ENCODE measurements around the gene SURF6.
"Not testable (repeated sequence)": the region's sequence is repeated elsewhere in the genome, so short reads cannot be mapped to it uniquely, and the experiment has no call there.

The SURF6 gene

DNA sequence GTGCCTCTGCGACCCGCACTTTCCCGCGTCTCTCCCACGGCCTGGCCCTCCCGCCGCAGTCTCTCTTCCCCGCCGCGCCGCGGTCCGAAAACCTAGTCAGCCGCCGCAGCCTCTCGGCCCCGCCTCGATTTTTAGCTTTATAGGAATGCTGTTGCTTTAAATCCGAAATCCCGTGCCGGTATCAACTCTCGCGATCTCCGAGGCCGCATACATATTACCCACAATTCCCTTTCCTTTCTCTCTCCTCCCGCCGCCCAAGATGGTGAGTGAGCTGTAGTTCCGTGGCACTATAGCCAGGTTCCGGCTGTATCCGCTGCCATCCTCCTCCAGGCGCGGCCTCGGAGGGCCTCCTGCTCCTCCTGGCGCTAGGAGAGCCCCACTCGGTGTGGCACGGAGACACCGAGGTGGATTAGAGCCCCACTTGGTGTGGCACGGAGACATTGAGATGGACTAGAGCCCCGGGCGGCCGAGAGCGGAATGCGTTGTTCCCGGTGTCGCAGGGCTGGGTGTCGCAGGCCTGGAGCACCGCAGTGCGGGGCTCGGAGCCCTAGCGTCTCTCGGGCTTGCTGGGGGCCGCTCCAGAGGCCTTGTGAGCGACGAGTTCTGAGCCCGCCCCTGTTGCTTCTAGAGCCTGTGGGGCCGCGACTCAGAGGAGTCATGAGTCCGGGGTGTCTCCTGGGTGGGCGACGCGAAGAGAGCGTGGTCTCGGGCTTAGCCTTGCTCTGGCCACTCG lies 12.2 kb upstream of the SURF6 start, which contains the start of the genes MED22 and RPL7A:
TSS of gene MED22 (minus strand) at position 147 of the 733 bp plus-strand sequence. CDS start 1,469 bp downstream, outside the sequence.
TSS of gene RPL7A (plus strand) at position 234 of the 733 bp plus-strand sequence. CDS start at position 260, 26 bp downstream.
- DNase-seq (ENCODE audit: low spot score) = peak; percentile 90

DNA sequence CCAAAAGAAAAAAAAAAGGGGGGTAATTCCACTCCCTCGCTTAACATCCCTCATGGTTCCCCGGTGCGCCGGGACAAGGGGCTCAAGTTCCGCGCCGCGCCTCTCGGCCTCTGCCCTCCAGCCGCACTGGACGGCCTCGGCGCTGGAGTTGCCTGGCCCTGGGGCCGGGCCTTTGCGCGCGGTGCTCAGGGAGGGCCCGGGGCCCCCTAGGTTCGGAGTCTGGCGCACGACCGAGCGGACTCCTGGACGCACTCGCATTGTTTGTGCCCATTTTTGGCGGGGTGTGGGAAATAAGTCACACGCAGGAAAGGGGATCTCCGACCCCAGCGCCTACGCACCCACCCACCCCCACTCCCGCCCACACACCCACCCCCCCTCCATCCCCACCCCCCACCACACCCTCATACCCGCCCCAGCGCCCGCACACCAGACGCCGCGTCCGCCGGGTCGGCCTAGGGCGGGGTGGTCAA lies 11.6 kb upstream of the SURF6 start:
- peak; percentile 74 for DNase-seq (ENCODE audit: low spot score)

- no peak for DNase-seq (ENCODE audit: low spot score)
These were observed 10.2 kb upstream of the SURF6 start for GRCh38 chr9:133346021-133346785.

- no peak for DNase-seq (ENCODE audit: low spot score)
These were observed 9.6 kb upstream of the SURF6 start for GRCh38 chr9:133345596-133345995.

- no peak for DNase-seq (ENCODE audit: low spot score)
These were observed 9.0 kb upstream of the SURF6 start for GRCh38 chr9:133344979-133345378.

DNA sequence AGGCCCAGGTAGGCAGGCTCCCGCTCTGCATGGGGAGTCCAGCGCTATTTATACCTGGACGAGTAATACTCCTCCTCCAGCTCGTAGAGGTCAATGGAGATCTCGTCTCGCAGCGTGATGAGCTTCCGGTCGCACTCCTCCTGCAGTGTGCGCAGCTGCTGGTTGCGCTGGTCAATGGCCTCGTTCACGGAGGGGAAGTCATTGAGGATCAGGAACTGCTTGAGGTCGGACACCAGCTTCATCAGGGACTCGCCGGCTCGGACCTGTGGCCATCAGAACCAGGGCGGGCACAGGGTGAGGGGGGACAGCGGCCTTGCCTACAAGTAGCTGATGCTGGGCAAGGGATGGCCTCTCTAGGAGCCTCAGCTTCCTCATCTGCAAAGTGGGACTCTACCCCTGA lies 8.1 kb upstream of the SURF6 start:
- no peak for DNase-seq (ENCODE audit: low spot score)

DNA sequence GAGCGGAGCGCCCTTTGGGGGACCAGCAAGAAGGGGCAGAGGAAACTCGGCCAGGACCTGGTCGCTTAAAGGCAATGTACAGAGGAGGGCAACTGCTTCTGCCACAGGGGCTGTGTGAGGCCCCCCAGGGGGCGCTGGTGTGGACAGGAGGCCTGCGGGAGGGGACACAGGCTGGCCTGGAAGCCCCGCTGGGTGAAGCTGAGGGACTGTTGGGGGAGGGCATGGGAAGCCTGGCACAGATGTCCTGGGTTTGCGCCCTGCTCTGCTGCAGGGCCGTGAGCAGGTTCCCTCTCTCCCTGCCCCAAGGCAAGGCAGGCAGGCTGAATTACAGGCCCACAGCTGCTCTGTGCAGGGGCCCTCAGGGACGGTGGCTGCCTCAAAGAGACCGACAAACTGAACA lies 6.6 kb upstream of the SURF6 start:
- no peak for DNase-seq (ENCODE audit: low spot score)

GRCh38 chr9:133342069-133342406 lies 6.0 kb upstream of the SURF6 start:
- peak; percentile 67 for DNase-seq (ENCODE audit: low spot score)

DNA sequence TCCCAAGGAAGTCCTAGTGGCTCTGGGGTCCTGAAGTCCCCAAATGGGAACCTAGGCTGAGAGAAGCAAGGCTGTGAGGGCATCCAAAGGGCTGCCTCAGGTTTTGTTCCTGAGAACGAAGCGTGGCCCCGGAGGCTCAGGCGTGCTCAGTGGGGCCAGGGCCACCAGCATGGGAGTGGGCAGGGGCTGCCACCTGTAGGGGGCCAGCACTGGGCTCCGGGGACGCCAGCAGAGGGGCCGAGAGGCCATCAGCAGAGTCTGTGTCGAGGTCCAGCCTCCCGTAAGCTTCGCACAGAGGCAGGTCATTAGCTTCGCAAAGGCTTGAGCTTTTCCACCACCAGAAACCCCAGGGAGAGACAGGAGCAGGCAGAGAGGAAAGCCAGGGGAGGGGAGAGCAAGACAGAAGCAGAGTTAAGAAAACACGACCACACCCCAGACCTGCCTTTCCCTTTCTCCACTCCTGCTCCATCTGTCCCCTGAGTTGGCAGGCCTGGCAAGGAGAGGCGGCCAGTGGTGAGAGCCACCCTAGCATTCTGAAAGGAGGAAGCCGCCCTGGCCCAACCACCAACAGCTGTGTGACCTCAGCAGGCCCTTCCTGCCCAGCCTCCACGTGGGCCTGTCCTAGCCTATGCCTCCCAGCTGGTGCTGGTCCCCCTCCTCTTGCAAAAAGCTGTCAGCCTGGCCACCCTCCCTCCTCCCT lies 5.5 kb upstream of the SURF6 start:
- no peak for DNase-seq (ENCODE audit: low spot score)

DNA sequence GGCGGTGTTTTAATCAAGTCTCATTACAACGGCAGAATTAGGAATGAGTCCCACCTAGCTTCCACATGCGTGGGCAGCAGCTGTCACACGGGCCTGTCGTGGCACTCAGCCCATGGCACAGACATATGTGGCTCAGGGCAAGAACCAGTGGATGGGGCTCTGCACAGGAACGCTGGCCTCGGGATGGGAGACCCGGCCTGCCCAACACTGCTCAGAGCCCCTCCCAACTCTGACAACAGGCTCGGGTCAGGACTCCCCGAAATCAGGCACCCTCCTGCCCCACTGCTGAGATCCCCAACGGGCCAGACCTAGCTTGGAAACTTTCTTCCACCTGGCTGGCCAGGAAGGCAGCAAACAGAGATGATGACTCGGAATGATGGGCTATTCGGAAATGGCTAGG lies 4.9 kb upstream of the SURF6 start:
- no peak for DNase-seq (ENCODE audit: low spot score)

DNA sequence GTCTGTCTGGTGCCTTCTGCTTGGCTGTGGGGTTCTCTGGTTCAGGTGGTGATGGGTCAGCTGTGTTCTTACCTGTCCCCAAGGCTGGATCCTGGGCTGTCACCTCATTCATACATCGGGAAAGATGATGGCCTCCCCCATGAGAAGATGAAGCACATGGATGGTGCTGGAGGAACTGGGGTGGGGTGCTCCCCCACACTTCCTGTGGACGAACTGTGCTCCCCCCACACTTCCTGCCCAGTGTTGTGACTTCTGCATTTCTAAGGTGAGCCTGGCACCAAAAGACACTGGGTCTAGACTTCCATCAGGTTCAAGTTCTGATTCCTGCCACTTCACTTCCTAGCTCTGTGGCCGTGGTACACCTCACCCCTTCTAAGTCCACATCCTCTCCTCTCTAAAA lies 4.3 kb upstream of the SURF6 start:
- DNase-seq (ENCODE audit: low spot score) = no peak

GRCh38 chr9:133339641-133340040 lies 3.7 kb upstream of the SURF6 start:
- no peak for DNase-seq (ENCODE audit: low spot score)

GRCh38 chr9:133334888-133335287 lies 1.1 kb downstream of the SURF6 start:
- DNase-seq (ENCODE audit: low spot score) = not testable (repeated sequence)

DNA sequence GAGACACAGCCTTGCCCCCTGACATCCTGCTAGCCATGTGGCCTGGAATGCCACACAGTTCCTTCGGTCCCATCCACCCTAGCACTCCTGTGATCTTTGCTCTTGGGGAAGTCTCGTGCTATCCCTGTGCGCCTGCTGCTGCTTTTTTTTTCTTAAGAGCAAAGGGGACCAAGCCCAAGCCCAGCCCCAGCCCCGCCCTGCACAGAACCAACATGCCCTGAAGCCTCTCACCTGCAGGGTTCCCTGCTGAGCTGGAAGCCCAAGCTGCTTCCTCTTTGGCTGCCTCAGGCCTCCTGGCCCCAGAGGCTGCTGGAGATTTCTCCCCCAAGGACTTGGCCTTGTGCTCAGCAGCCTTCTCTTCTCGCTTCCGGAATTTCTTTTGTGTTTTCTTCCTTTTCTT lies 1.8 kb downstream of the SURF6 start:
- DNase-seq (ENCODE audit: low spot score) = no peak

DNA sequence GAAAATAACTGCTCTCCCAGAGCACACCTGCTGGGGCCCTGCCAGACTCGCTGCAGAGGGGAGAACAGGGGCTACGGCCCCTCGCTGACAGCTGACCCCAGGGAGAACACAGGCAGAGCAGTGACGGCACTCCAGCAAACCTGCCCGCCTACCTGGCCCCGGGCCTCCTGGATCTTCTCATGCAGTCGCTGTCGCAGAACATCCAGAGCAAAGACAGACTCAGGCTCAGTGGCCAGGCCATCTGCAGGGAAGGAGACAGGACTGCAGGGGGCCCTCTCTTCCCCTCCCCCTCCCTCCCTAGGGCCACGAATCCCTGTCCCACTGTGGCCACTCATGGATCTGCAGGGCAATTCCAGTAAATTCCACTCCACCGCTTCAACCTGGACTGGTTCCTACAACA lies 2.4 kb downstream of the SURF6 start:
- DNase-seq (ENCODE audit: low spot score) = no peak

GRCh38 chr9:133333011-133333410 lies 3.0 kb downstream of the SURF6 start:
- no peak for DNase-seq (ENCODE audit: low spot score)

DNA sequence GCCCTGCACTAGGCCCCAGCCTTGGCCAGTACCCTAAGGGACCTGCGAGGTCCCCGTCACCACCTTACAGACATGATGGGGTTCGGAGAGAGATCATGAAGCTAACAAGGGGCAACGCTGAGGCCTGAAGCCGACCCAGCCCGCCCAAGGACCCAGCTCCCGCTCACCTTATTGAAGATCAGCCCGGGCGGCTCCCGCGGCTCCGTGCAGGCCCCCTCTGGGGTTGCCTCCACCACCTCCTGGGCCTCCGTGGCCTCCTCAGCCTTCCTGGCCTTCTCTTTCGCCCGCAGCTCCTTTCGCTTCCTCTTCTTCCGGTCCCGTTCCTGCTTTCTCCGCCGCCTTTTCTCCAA lies 3.6 kb downstream of the SURF6 start:
- no peak for DNase-seq (ENCODE audit: low spot score)

DNA sequence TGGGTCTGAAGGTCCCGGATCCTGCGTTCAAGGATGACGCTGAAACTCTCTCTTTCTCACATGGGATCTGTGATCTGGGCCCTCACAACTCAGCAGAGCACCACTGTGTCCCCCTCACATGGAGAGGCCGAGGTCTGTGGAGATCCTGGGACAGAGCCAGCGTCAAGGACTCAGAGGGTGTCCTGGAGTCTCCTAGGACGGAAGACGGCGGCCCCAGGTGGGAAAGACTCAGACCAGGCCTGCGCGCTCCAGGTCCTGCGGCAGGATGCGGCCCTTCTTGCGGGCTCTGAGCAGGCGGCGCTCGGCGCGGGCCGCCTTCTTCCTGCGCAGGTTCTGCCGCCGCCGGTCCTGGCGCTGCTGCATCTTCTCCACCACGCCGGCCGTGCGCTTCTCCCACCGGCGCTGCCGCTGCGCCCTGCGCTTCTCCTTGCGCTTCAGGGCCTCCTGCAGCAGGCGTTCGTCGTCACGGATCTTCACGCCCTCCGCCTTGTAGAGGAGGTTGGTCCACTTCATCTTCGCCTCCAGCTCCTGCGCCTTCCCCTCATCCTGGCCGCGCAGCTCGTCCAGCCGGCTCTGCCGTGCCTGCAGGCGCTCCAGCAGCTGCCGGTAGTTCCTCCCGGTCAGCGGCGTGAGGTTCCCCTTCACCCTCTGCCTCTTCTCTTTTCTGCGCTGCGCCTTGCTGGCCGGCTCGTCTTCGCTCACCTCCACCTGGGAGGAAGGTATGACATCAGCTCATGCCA lies 4.2 kb downstream of the SURF6 start:
- no peak for DNase-seq (ENCODE audit: low spot score)

DNA sequence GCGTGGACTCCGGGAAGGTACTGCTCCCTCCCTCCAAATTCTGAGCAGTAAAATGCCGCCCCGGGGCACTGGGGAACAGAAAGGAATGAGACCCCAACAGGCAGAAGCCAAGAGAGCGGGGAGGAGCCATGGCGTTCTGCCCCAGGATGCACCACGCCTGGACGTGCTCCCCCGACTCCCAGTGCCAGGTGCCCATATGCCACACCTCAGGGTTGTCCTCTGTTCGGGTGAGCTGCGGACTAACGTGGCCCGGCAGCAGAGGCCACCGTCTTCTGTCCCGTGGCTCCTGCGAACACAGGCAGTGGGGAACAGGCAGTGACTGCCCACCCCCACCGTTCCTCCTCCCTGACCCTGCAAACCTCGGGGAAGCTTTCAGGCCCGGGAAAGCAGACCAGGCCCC lies 4.8 kb downstream of the SURF6 start:
- no peak for DNase-seq (ENCODE audit: low spot score)

- not testable (repeated sequence) for DNase-seq (ENCODE audit: low spot score)
These were observed 6.5 kb downstream of the SURF6 start for GRCh38 chr9:133329306-133330156.

DNA sequence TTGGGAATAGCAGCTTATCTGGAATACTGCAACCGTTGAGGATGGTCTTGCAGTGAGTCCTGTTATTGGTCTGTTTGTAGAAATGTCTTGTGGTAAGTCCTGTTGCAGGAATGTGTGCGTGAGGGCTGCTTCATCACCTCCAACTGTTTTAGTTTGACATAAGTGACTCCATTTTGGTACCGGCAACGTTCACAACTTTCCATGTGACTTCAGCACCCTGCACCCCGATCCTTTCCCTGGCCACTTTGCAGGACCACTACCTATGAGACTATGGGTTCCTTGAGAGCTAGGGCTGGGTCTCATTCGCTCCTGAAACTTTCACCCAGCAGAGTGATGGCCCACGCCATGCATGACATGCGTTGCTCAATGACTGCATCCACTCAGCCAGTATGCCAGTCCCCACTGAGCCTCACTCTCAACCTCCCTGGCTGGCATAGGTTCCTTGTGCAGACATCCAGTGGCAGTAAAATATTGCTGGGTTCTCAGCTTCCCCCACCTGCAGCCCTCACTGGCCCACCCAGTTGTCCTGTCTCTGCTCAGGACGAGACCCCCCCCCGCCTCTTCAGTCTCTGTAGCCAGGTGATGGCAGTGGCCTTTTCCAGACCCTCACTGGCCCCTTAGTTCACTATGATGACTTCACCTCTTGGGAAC lies 8.0 kb downstream of the SURF6 start:
- DNase-seq (ENCODE audit: low spot score) = no peak

Measured in iPS-NIHi11 (cell line).